Activated T-cell treated with anti-CD3 and anti-CD28 coated beads, Interleukin-2, amount 50 U/mL, for 48 hours (primary cell): Measurements from ENCODE around the gene TBC1D7.

Experiments used
- DNase-seq, 2 experiments: peaks; one replicate each; pipeline ENCODE4 v3.0.0-alpha.2; 2020

TBC1D7 gene

DNA sequence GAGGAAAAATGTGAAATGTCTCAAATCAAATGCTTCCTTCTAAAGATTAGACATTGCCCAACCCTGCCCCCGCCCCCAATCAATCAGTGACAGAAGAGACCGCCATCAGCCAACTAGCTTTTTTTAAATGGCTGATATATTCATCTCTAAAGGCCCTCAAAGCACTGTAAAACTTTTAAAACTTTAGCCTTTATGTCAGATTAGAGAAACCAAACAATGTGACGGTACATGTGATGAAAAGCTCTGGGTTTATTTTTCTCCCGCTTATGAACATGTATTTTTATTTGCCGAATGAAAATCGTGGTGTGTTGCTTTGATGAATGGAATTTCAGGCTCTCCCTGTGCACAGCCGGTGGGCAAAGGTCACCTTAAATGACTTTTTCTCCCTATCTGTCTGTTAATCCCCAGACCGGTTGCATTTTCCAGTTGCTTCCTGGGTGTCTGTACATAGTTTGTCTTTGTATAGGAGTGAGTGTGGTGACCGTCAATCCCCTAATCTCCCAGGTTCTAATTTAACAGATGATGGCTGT, 38.5 kb downstream of the TBC1D7 start:
- no peak for DNase-seq

DNA sequence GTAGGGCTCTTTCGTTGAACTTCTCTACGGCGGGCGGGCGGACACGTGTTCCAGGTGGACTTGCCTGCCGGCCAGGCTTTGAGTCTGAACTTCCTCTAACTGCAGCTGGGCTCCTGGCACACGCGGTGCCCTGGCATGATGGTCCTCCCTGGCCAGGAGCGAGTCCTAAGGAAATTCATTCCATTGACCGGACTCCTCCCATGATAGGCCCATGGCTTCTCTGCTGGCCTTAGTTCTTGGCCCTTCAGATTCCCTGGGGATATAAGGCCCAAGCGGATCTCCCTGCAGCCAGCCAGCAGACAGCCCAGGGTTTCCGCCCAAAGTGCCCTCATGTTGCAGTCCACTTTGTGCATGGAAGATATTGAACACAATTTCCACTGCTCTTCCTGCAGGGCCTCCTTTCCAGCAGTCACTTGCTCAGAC, 39.4 kb downstream of the TBC1D7 start:
- no peak for DNase-seq

DNA sequence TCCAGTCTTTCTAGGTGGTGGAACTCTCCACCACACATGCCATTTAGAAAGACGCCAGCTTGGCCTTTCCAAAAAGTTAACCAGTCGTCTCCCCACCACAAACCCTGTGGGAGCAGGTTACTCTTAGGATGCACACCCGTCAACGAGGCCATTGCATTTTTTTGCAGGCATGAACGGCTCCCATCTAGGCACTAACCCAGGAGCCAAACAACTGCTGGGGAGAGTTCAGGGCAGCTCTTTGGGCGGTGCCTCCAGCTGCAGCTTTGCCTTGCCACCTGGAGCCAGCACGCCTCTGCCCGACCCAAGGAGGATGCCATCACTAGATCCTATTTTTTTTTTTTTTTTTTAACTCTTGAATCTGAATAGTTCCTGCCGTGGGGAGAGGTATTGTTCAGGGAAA, 39.9 kb downstream of the TBC1D7 start:
- DNase-seq, result no peak

DNA sequence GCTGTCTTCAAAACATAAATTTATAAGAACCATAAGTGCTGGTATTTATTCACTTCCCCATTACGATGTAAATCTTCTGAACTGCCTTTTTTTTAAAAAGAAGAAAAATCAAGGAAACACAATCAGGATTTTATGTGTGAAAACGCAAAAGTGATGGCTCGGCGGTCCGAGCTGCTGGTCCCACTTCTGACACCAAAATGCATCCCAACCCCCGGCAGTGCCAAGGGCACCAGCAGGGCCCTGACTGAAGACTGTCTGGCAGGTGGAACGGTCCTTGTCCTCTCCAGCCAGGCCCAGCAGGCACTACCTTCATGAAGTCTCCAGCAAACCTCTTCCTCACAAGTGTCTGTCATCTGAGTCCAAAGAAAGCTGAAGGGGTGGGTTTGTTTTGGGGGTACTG, 41.2 kb downstream of the TBC1D7 start:
- no peak for DNase-seq

DNA sequence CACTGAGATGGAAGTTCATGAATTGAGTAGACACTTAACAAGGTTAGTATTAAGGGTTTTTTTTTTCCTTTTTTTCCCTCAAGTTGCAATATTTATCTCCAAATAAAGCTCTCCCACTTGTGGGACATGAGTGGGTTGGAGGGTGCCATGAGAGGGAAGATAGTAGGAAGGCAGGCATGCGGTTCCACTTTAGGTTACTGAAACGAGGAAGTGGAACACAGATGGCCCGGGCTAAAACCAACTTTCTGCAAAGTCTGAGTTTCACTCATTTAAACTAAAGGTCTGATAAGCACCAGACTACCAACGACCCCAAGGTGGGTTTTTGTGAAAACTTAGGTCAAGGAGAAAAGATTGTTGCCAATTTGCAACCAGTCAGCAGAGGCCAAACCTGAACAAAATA, 42.2 kb downstream of the TBC1D7 start:
- DNase-seq, result no peak

DNA sequence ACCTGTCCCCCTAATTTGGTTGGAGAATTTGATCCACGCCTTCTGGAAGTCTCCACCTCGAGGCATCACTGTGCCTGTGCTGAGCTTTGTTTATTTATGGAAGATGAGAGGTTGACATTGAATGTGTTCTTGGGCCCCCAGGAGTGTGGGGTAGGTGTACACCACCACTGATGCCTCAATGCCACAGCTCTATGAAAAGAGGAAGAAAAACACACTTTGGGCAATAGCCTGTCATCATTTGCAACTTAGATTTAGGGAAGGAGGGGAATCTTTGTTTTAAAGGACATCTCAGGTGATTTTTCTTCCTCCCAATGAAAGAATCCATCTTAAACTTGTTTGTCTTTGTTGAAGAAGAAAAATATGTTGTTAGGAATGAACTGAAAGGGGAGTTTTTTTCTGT, 42.6 kb downstream of the TBC1D7 start:
- no peak for DNase-seq

DNA sequence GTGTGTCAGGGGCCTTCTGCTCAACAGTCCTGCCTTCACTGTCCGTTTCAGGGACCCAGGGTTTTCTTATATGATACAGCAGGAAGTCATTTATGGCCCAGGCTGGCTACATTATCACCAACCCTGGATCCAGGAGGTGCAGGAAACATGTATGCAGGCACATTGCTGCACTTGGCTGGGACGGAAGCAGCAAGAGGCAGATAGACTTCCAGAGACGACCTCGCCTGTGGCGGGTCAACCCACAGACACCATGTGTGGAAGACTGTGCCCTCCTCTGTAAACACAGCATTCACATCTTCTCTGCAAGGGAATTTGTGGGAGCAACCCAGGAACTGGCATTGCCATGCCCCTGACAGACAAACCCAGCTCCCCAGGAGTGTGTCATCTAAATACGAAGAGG, 43.7 kb downstream of the TBC1D7 start:
- no peak for DNase-seq

DNA sequence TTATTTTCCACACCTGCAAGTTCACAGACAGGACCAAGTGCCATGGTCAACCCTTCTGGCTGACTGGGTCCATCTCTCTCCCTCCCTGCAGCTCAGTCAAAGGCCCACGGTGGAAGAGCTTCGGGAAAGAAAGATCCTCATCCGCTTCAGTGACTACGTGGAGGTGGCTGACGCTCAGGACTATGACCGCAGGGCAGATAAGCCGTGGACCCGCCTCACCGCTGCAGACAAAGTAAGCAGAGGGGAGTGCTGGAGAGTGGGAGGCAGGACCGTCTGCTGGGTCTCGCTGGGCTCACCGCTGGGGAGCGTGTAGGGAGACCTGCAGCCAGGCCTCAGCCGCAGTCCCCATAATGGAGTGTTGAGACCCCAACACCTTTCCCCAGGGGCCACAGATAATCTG, 45.0 kb downstream of the TBC1D7 start:
- no peak for DNase-seq

DNA sequence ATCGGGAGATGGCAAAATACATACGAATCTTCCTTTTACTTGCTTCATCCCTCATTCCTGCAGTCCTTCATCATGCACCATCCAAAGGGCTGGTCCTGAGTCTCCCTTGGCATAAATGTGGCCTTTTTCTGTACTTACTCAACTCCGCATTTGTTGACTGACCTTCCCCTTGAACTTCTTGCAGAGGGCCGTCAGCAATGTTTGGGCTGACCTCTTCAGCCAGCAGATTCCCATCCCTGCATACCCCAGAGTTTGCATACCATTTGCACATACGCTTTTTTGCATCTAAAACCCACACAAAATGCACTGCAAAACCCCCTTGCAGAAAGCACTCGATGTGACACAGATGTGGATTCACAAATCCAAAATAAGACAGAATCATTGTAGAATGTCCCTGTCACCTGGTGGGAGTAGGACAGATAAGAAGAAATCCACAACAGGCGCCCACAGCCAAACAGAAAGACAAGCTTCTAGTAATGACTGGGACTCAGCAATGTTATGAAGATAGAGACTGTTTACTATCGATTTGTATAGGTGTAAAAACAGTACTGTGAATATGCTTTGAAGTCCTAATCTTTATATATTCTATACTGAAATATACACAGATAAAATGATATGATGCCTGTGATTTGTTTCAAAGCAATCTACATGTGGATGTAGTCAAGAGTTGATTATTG, 45.8 kb downstream of the TBC1D7 start:
- no peak for DNase-seq

DNA sequence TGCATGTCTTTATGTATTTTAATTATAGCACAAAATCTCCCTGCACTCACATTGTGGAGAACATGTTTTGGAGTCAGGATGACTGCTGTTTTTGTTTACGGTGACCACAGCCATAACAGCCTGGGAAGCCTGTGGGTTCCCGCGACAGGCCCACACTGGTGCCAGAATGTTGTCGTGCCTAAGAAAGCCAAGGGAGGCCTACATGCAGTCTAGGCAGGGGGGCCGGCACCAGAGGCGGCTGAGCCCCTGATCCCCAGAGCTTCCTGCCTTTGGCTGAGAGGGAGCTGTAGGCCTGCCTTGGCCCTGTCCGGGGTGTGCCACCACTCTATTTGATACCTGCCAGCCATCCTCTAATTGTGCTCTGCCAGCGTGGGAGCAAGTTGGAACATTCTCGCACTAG, 46.7 kb downstream of the TBC1D7 start:
- DNase-seq, result no peak

DNA sequence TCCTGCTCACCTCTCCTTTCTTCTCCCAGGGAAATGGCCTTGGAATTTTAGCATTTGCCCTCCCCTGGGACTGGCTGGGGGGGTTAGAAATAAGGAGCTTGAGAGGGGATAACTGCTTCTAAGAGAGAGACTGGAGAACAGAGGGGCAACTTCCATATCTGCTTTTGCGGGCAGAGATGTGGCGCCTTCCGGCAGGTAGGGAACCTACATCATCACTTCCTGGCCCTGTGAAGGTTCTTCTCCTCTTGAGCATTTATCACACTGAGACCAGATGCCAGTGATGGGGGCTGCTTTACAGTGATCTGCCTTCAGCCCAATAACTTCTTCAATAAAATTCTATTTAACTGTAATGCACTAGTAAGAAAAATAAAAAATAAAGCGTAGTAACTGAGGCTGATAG, 48.1 kb downstream of the TBC1D7 start:
- no peak for DNase-seq

DNA sequence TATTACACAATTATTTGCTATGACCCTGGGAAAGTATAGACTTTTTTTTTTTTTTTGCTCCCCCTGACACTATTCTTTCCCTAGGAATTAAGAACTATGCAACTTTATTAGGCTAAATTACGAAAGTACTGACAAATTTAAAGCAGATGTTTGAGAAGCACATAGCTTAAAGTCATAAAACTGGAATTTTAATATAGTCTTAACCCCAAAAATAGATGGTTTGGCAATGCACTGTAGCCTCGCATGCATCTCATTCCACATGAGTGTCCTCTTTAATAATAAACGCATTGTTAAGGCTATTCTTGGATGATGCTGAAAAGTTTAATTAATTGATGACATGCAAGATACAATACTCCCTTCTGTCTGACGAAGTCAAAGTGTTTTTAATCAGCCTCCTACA, 49.3 kb downstream of the TBC1D7 start:
- no peak for DNase-seq

DNA sequence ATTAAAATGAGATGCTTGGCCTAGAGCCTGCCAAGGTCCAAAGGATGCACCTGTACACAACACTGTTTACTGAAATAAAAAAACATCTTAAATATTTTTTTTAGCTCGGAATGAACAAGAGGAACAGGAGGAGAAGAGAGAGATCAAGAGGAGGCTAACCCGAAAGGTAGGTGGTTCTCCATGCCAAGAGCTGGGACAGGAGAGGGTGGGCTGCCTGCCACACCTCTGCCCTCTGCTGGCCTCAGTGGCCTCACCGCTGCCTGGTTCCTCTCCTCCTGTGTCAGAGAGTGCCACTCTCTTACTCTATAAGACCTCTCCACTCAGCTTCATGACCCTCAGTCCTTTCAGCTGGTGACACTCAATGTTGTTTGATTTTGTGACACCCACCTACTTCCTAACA, 50.2 kb downstream of the TBC1D7 start:
- no peak for DNase-seq

DNA sequence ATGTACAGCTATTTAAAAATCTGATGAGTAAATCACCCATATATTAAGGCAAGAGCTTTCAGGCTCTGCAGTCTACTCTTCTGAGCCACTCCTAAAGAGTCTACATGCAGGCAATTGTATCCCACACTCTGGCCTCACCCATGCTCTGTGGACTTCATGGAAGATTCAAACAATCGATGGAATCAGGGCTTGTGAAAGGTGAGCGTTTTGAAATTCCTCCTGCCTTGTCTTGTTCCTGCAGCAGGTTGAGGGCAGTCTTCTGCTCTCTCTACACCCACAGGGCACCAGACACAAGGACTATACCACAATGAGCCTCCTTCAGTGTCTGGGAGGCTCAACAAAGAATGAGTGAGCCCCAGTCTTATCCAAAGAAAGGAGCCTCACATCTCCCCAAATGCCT, 51.1 kb downstream of the TBC1D7 start:
- no peak for DNase-seq

DNA sequence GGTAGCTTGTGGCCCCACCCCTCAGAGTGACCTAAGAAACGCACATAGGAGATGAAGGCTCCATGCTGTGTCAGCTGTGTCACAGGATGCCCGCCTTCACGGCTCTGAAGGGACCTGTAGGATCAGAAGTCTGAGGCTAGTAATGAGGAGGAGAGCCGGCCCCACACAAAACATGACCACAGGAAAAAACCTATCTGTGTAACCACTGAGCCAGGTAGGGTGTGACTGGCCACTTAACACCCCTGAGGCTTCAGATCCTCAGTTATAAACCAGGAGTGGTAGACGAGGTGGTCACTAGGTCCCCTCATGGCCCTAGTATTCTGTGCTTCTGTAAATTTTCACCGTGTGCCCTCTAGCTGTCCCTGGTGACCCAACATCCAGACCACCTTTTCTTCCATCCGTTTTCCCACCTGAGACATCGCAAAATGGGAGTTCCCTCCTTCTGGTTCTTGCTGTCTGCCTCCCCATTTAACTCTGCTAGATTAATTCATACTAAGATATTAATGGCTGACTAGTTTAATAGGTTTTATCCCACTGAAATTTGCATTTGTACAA, 52.8 kb downstream of the TBC1D7 start:
- DNase-seq, result no peak

DNA sequence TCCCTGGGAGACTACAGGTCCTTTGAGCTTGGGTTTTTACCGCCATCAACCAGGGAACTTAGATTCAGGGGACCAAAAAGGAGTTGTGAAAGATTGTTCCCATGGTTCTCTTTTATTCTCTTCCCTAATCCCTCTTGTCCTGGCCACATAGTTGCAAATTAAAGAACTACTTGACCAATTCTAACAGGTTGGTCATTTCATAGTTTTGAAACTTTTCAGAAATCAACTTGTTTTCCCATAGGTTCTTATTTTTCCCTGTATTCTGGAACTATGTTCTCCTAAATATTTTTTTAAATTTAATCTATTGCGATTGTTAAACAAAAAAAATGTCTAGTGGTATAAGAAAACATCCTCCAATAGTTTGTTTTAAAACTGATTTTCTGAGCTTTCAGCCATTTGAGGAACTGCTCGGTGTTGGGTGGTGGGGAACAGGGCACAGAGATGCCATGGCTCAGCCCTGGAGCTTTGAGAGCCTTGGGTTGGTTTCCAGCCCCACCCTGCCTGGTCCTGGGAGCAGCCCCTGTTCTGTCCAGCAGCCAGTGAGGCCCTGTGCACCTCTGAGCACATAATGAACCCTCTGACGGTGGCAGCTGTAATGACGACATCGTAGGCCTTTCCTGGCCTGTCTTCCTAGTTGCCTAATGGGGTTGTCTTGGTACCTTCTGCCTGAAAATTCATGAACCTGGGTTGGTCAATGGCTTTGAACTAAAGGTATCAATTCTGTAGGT, 53.5 kb downstream of the TBC1D7 start:
- DNase-seq, result no peak

DNA sequence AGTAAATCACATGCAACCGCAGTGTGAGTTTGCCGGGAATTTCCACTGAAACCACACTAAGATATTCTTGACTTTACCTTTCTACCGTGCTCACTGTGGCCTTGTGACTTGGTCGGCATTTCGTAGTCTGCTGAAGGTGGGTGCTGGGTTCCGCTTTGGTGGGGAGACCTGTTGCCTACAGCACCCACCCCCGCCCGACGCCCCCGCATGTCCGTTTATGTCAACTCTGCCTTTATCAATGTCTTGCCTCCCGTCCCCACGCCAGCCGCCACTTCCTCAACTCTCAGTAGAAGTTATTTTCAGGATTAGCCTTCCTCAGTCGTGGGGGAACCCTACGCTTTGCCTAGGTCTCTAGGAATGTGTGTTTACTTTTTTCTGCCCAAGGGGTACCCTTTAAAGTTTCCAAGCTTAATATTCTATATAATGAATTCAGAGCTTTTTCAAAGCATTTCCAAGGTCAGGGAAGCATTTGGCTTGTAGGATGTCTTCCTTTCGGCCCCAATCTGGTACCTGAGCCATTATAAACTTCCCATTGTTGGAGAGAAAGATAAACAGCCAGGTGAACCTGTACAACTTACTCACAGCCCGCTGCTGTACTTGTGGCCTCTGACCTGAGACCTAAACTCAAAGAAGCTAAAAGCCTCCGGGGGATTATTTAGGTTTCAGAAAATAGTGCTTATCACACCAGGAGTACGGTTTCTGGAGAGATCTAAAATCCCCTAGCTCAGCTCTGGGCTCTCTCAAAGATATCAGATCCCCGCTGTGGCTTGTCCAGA, 54.2 kb downstream of the TBC1D7 start:
- DNase-seq, result peak; percentile 64 to 69

DNA sequence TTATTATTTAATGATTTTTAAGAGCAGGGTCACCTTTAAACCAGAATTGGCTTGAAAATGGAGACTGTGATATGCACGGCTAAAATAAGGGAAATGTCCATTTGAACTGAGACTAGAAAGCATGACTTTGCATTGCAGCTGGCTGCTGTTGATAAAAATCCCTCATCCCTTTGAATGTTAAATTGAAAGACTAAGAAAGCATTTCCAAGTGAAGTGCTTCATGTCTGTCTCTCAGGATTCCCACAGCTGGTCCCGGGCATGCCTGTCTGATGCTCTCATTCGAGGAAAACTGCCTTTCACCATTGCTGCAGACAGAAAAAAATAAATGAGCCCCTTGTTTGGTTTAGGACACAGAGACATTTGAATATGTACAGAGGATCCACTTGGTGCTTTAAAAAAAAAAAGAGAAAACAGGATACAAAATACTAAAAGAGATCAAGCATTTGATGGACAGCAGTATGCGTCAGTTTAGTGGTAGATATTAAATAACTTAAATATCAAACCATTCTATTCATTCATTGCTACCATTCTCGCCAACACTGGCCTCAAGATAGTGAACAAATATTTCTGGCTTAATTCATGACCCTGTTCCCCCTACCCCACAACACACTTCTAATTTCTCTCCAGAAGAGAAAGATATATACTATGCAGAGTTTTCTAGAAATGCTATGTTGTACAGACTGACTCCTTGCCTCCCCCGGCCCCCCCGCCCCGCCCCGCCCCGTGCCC, 55.0 kb downstream of the TBC1D7 start:
- DNase-seq, result no peak

DNA sequence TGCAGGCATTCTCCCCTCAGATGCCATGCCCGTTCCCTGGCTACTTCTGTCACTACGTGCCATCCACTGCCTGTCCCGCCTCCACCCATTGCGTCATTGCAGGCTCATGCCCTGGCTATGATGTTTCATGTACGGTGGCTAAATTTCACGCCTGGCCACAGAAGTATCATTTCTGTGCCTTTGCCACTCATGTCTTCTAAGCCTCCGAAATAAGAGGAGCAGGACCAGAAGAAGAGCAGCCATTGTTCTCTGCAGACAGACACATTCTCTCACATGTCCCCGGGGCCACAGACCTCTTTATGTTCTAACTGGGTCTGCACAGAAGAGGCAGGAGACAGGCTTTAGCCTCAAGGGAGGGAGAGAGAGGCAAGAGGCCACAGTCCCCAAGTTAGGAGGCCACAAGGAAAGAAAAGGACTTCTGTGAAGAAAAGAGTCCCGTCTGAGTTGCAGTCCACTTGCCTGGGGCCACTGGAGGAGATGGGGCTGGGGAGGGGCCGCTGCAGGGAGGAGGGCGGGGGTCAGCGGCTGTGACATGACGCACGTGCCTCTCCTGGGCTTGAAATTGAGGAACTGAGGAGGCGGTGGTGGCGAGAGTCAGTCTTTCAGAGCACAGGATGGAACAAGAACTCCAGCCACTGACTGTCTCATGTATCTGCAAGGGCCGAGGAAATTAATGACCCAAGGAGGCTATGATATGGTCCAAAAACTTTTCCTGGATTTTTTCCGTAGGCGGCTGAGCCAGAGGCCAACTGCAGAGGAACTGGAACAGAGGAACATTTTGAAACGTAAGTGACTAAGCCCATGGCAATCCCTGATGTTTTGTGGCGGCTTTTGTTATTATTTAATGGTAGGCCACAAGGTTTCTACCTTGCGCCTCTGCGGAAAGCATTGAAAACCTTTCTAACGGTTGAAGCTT, 55.9 kb downstream of the TBC1D7 start:
- no peak for DNase-seq

DNA sequence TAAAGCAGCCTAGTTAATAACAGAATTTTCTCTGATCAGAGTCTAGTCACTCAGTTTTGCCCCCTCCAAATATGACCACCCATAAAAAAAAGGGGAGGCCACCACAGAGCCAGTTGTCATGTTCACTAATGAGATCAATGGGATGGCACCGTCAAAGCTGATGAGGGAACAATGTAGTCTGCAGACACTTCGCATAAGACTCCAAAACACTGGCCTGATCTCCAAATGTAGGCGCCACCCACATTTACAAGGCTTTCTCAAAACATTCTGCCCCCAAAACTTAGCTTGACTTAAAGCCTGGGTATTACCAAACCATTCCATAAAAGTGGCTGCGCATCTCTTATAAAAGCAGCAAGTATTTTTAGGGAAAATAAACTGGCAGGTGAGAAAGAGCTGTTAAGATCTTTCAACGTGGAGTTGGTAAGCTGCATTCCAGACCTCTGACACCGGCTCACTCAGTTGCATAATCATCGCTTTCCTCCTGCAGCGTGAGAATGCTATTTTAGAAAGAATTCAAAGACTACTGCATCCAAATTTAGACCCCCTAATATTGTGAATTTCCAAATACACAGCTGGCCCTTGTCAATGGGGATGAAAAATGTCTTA, 59.3 kb downstream of the TBC1D7 start:
- DNase-seq, result no peak

DNA sequence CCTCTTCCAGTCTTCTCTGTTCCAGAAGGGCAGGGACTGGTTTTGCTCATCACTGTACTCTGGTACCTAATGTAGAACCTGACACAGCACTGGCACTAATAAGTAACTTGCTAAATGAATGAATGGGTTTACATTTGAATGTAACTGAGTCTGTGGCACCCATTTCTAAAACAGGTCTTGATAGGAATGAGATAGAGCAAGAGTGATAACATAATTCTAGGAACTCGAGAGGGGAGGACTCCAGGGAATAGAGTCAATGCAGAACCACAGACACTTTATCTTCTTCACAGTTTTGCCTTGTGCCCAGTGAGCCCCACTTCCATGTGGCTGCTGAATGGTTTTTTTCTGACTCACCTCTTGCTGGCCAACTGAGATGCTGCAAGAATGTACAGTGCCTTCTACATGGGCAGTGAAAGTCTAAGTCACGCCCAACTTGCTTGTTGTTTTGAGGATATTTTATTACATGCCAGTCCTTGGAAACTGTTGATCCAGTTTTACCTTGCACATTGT, 61.1 kb downstream of the TBC1D7 start:
- DNase-seq, result no peak
